ENCODE measurements around the gene UTRN. TPM values are rescaled to one million over a fixed set of nuclear protein-coding genes. Genes with fewer than 3 reads are reported as not detected.

Gene UTRN
- 18.1 TPM for polyA plus RNA-seq (2012; ENCODE audit: insufficient read depth, insufficient read length)

DNA sequence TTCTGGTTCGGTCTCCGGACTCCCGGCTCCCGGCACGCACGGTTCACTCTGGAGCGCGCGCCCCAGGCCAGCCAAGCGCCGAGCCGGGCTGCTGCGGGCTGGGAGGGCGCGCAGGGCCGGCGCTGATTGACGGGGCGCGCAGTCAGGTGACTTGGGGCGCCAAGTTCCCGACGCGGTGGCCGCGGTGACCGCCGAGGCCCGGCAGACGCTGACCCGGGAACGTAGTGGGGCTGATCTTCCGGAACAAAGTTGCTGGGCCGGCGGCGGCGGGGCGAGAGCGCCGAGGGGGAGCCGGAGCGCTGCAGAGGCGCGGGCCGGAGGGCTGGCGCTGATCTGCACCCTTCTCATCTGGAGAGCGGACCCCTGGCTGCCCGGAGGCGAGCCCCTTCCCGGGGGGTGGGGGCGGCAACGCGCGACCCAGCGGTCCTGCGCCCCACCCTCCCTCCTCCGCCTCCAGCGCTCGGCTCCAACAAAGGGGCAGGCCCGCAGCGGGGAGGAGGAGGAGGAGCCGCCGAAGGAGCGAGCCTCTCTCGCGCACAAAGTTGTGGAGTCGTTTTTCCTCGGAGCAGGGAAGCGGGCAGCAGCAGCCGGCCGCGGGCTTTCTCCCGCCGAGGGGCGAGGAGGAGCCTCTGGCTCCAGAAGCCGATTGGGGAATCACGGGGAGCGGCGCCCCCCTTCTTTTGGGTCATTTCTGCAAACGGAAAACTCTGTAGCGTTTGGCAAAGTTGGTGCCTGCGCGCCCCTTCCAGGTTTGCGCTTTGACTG, at the start of gene UTRN:
Gene UTRN (plus strand): TSS at position 553 of the 765 bp plus-strand sequence. CDS start 6,494 bp downstream, outside the sequence.
- peak within 1 kb of the TSS; percentile 71 for H3K4me3 ChIP-seq (ENCODE audit: low read length)
- DNase-seq (ENCODE audit: low read depth, low spot score), result peak; percentile 36

DNA sequence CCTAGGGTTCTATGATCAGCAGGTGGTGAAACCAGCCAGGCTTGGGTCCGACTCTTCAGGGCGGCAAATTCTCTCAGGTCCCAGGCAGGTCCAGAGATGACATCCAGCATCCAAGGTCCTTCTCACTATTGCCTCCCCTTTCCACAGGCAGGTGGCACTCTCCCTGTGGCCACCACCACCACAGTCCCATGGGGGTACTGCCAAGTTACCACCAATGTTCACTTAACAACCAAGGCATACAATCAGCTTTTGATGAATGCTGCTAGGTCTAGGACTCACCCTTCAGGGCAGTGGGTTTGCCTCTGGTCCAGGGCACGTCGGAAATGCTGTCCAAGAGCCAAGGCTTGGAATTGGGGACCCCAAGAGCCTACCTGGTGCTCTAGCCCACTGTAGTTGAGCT, 40.4 kb upstream of the UTRN start:
- no peak for DNase-seq (ENCODE audit: low read depth, low spot score)
- H3K4me3 ChIP-seq (ENCODE audit: low read length), result no peak overlapping the region

- no peak overlapping the region for H3K4me3 ChIP-seq (ENCODE audit: low read length)
Measured at GRCh38 chr6:144246988-144247387, 38.1 kb upstream of the UTRN start.

GRCh38 chr6:144248003-144248402, 37.1 kb upstream of the UTRN start:
- no peak for DNase-seq (ENCODE audit: low read depth, low spot score)
- H3K4me3 ChIP-seq (ENCODE audit: low read length), result no peak overlapping the region

More at GRCh38 chr6:144246988-144247387, 38.1 kb upstream of the UTRN start:
- DNase-seq (ENCODE audit: low read depth, low spot score), result no peak

GRCh38 chr6:144248476-144249301, 36.4 kb upstream of the UTRN start:
- DNase-seq (ENCODE audit: low read depth, low spot score), result no peak
- no peak overlapping the region for H3K4me3 ChIP-seq (ENCODE audit: low read length)

GRCh38 chr6:144250276-144250675, 34.9 kb upstream of the UTRN start:
- DNase-seq (ENCODE audit: low read depth, low spot score), result no peak
- H3K4me3 ChIP-seq (ENCODE audit: low read length), result no peak overlapping the region

- no peak for DNase-seq (ENCODE audit: low read depth, low spot score)
- no peak overlapping the region for H3K4me3 ChIP-seq (ENCODE audit: low read length)
Measured at GRCh38 chr6:144252259-144252658, 32.9 kb upstream of the UTRN start.

DNA sequence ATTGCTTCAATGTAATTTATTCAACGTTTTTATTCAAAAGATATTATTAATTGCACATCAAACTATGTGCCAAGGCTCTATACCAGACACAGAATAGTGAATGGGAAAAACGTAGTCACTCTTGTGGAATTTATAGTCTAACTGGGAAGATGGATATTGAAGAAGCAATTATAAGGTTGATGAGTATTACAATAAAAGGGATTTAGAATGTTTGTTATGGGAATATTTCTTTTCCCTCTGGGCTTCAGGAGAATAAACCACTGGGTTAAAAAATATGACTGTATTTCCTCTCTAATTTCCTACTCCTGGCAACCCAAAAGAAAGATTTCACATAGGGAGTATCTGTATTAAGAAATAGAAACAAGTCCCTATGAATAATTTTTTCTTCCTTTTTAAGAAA, 25.1 kb upstream of the UTRN start:
- no peak for DNase-seq (ENCODE audit: low read depth, low spot score)
- H3K4me3 ChIP-seq (ENCODE audit: low read length), result no peak overlapping the region

- no peak overlapping the region for H3K4me3 ChIP-seq (ENCODE audit: low read length)
- DNase-seq (ENCODE audit: low read depth, low spot score), result no peak
Measured at GRCh38 chr6:144262470-144263369, 22.4 kb upstream of the UTRN start.

GRCh38 chr6:144263786-144264185, 21.3 kb upstream of the UTRN start:
- no peak overlapping the region for H3K4me3 ChIP-seq (ENCODE audit: low read length)
- no peak for DNase-seq (ENCODE audit: low read depth, low spot score)

DNA sequence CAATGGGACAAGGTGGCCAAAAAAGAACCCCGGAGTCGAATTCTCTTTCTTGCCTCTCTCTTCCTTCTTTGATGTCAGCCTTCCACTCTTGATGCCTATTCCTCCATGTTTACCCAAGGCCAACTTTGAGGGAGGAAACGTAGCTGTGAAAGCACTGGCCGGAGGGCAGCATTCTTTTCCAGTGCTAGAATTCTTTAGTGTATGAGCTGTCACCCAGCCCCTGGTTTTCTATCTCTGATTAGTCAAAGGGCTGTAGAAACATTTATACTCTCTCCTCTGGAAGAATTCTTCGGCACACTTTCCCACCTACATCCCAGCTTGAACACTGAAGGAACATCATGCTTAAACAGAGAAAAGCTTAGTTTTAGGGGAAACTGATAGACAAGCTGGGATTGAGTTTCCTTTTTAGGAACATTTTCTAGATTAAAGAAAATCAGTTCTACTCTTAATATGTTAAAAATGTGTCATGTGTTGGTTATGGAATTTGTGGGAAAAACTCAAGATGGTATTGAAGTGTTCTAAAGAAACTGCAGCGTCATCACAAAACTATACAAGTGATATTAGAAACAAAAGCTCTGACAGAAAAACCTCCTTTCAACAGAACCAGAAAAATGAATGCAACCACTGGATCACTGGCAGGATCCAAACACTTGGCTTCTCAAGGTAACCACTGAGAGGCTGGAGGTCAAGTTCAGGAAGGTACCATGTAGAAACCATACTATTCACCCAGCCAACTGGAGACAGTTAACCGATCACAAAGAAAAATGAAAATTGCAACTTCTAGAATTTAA, 20.7 kb upstream of the UTRN start:
- DNase-seq (ENCODE audit: low read depth, low spot score), result no peak
- H3K4me3 ChIP-seq (ENCODE audit: low read length), result no peak overlapping the region

GRCh38 chr6:144265061-144265357, 20.1 kb upstream of the UTRN start:
- DNase-seq (ENCODE audit: low read depth, low spot score), result no peak

GRCh38 chr6:144265390-144265789, 19.7 kb upstream of the UTRN start:
- no peak for DNase-seq (ENCODE audit: low read depth, low spot score)
- no peak overlapping the region for H3K4me3 ChIP-seq (ENCODE audit: low read length)

More at GRCh38 chr6:144265061-144265357, 20.1 kb upstream of the UTRN start:
- H3K4me3 ChIP-seq (ENCODE audit: low read length), result no peak overlapping the region

GRCh38 chr6:144266091-144266649, 19.0 kb upstream of the UTRN start:
- DNase-seq (ENCODE audit: low read depth, low spot score), result no peak
- no peak overlapping the region for H3K4me3 ChIP-seq (ENCODE audit: low read length)

DNA sequence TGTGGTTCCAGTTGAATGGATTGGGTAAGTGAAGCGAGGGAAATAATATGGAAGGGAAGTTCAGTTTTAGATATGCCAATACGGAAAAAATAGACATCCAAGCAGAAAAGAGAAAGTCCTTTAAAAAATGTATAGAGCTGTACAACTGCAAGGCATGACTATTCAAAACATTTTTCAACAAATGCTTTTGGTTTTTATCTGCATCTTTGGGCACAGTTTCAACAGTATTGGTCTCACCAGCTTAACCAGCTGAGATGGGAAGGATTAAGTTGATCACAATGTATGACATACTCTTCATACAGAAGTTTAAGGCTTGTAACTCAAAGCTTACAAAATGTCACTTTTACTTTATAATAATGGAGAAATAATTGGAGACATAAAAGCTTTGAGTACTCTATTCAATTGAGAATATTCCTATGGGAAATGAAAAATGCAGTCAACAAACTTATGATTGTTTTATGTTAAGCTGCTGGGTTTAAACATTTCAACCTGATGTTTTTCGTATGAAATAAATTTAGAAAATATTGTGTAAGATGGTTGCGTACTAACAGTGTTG, 16.3 kb upstream of the UTRN start:
- no peak overlapping the region for H3K4me3 ChIP-seq (ENCODE audit: low read length)
- DNase-seq (ENCODE audit: low read depth, low spot score), result no peak

GRCh38 chr6:144277174-144277573, 8.0 kb upstream of the UTRN start:
- no peak for DNase-seq (ENCODE audit: low read depth, low spot score)

GRCh38 chr6:144277605-144278227, 7.4 kb upstream of the UTRN start:
- H3K4me3 ChIP-seq (ENCODE audit: low read length), result no peak overlapping the region
- DNase-seq (ENCODE audit: low read depth, low spot score), result no peak

More at GRCh38 chr6:144277174-144277573, 8.0 kb upstream of the UTRN start:
- H3K4me3 ChIP-seq (ENCODE audit: low read length), result no peak overlapping the region
